HG02642 (cell line): ENCODE measurements around the gene PFN3.
"Not testable (repeated sequence)": the region's sequence is repeated elsewhere in the genome, so short reads cannot be mapped to it uniquely, and the experiment has no call there.

Experiments
- ATAC-seq: cut with Tn5 transposase; IDR thresholded peaks from one replicate; pipeline ENCODE4 v1.9.1; 2021; ENCODE audit warnings: mild to moderate bottlenecking; ENCODE audit not compliant: unreplicated experiment, poor library complexity

PFN3 gene

GRCh38 chr5:177364159-177364962 lies 36.1 kb downstream of the PFN3 start:
- ATAC-seq: peak; percentile 30

DNA sequence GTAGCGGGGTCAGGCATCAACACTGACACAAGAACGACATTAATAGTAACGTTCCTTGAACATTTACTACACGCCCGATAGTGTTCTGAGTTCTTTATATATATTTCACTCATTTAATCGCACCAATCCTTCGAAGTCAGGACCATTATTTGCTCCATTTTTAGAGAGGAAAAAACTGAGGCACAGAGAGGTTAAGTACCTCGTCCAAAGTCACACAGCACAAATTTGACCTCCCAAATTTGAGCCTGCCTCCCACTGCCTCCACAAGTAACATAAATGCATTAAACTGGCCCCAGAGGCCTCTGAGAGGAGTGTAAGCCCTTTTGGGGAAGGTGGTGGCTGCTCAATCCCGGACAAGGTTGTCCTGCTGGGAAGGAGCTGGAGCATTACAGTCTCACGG lies 36.9 kb downstream of the PFN3 start:
- ATAC-seq: no peak

- ATAC-seq: peak; percentile 31
These were observed 37.6 kb downstream of the PFN3 start for GRCh38 chr5:177362610-177363507.

- ATAC-seq: no peak
These were observed 38.2 kb downstream of the PFN3 start for GRCh38 chr5:177362292-177362609.

GRCh38 chr5:177361418-177362291 lies 38.8 kb downstream of the PFN3 start:
- no peak for ATAC-seq

GRCh38 chr5:177360740-177361139 lies 39.7 kb downstream of the PFN3 start:
- not testable (repeated sequence) for ATAC-seq

GRCh38 chr5:177359860-177360259 lies 40.6 kb downstream of the PFN3 start:
- ATAC-seq: no peak

GRCh38 chr5:177359451-177359851 lies 41.0 kb downstream of the PFN3 start:
- no peak for ATAC-seq

DNA sequence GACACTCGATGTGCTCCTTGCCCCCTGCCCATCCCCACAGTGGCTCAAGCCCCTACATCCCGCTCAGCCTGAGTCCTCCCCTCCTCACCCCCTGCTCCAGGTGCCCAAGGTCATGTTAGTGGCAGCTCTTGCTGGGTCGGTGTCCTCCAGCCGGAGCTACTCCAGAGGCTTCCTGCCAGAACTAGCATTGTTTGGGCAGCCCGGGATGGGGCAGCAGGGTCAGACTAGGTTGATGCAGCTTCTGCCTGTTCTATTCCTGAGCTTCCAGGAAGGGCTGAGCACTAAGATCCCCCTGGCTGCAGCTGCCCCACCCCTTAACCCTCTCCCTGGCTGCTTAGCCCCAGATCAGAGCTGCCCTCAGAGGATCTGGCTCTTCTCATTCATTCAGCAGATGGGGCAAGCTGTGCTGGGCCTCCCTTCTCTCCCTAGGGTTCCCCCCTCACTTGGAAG lies 42.1 kb downstream of the PFN3 start:
- peak; percentile 4 for ATAC-seq

GRCh38 chr5:177357459-177358351 lies 42.8 kb downstream of the PFN3 start, which contains the start of gene RGS14:
Gene RGS14 (plus strand): TSS chr5:177357924. CDS start chr5:177358025, 101 bp downstream.
- peak; percentile 88 for ATAC-seq

GRCh38 chr5:177357146-177357458 lies 43.4 kb downstream of the PFN3 start:
- no peak for ATAC-seq

DNA sequence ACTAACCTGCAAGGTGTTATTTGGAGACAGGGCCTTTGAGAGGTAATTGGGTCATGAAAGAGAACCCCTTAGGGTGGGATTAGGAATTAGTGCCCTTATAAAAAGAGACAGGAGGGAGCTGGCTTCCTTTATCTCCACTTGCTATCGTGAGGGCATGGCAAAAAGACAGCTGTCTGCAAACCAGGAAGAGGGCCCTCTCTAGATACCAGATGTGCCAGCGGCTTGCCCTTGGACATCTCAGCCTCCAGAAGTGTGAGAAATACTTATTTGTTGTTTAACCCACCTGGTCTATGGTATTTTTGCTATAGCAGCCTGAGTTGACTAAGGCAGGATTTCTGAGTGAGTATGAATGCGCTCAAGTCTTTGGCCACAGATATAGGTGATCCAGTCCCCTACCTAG lies 43.7 kb downstream of the PFN3 start:
- no peak for ATAC-seq

DNA sequence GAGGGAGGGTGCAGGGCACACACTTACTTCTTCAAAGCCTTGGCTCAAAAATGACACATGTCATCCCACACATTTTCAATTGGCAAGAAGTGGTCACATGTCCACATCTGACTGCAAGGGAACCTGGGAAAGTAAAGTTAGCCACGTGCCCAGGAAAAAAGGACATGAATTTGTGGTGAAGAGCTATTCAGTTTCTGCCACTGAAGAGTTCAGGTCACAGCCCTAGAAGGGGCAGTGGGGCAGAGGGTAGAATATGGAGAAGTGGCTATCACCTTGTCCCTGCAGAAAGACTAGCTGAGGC lies 44.6 kb downstream of the PFN3 start:
- ATAC-seq: no peak

GRCh38 chr5:177355162-177355867 lies 45.1 kb downstream of the PFN3 start:
- ATAC-seq: no peak

DNA sequence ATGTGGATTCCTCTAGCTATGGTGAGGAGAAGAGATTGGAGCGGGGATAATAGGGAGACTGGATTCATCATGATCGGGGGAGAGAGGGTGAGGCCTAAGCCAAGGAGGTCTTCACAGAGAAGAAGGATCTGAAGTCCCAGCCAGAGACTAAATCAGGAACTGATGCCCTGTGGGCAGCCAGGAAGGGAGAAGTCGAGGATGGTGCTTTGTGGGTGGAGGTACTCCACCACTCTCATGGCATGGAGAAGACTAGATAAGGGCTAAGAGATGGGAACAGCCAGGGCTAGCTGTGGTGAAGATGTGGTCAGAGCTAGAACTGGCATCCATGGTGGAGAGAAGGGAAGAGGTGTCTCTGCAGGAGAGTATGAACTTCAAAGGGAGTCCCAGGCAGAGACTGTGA lies 45.8 kb downstream of the PFN3 start:
- ATAC-seq: no peak

- no peak for ATAC-seq
These were observed 46.2 kb downstream of the PFN3 start for GRCh38 chr5:177354256-177354655.

GRCh38 chr5:177353093-177353492 lies 47.4 kb downstream of the PFN3 start:
- ATAC-seq: no peak

DNA sequence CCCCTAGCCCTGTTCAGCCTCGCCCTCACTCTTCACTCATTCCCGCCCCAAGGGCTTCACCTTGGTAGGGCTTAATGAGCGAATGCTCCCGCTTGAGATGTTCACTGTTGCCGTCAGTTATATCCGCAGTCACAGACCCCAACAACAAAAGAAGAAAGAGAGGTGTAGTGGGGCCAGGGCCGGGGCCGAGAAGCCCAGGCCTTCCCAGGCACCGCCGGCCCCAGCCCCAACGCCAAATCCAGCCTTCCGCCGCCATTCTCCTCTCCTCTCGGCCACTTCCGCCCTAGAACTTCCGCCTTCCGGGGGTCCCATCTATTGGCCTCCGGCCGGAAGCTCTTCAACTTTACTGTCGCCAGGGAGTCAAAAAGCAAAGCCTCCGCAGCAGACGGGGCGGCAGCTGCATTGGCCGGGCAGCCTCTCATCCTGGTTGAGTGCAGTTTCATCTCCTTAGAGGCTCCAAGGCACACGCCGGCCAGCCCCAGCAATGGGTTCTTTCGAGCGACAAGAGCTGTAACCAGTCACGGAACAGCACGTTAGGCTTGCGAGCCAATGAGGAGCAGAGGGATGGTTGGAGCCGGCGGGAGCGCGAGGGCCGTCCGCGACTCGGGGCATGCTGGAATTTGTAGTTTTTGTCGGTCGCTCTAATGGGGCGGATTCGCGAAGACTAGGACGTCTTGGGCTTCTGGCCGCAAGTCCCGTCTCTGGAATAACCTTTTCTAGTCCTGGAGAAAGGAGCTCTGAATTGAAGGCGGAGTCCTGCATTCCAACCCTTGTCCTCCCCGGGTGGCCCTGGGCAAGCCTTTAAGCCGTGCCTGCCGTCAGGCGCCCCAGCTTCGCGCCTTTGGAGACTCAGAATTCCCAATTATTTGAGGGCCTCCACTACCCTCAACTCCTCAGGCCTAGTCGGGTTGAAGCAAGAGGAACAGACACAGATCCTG lies 48.8 kb downstream of the PFN3 start, which contains the start of gene LMAN2:
Gene LMAN2 (minus strand): TSS at position 277 of the 938 bp plus-strand sequence. CDS start 21 bp downstream, at position 256.
- ATAC-seq: peak; percentile 93
